HG03432 (cell line): ENCODE data around the gene ZNF333.

Experiments
- ATAC-seq: cut with Tn5 transposase; IDR thresholded peaks from one replicate; pipeline ENCODE4 v1.9.1; 2021; ENCODE audit warnings: mild to moderate bottlenecking, moderate library complexity; ENCODE audit not compliant: unreplicated experiment

The ZNF333 gene

DNA sequence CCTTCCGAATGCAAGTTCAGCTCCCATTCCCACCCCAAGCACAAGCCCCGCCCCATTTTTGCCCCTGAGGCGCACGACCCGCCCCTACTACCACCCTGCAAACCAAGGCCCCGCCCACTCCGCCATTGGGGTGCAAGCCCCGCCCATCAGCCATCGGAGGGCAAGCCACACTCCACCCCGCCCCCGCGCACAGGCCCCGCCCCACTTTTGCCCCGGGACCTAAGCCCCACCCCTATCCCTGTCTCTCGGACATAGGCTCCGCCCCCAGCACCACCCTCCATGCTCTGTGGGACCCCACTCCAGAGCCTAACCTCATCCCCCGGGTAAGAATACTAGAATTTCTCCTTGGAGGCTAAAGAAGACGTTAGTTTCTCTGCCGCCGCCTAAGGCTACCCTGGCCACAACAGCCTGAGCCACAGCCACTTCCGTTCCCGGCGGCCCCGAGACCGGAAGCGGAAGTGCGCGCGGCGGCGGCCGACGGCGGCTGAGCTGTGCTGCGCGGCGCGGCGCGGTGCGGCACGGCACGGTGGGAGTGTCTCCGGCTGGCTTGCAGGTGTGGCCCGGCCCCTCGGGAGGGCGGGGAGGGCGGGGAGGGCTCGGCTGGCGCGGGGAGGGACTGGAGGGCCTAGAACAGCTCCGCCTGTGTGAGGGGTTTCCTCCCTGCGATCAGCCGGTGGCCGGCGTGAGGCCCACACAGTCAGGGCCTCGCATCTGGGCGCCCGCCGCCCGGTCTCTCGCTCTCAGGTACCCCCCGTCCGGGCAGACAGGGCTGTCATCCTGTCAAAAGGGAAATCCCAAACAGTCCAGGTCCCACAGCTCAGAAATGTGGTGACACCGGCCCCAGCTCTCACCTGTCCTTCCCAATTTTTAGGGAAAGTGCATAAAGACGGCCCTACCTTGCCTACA is at the start of gene ZNF333:
Gene ZNF333 (plus strand): TSS at position 451 of the 906 bp plus-strand sequence. CDS start 3,444 bp downstream, outside the sequence.
- peak; percentile 92 for ATAC-seq

DNA sequence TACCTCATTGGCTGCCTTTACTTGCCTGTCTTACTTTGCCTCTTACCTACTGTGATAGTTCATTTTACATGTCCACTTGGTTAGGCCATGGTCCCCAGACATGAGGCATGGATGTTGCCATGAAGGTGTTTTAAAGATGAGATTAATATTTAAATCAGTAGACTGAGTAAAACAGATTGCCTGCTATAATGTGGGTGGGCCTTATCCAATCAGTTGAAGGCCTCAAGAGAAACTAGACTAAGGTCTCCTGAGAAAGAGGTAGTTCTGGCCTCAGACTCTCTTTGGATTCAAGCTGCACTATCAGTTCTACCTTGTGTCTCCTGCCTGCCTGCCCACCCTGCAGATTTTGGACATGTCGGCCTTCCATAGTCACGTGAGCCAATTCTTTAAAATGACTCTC is 41.3 kb upstream of the ZNF333 start:
- ATAC-seq: no peak

DNA sequence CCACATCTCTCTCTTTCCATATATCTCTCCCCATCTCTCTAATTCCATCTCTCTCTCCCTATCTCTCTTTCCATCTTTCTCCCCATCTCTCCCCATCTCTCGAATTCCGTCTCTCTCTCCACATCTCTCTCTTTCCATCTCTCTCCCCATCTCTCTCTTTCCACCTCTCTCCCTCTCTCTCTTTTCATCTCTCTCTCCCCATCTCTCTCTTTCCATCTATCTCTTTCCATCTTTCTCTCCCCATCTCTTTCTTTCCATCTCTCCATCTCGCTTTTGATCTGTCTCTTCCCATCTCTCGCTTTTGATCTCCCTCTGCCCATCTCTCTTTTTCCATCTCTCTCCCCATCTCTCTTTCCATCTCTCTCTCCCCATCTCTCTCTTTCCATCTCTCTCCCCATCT is 40.8 kb upstream of the ZNF333 start:
- ATAC-seq: no peak

DNA sequence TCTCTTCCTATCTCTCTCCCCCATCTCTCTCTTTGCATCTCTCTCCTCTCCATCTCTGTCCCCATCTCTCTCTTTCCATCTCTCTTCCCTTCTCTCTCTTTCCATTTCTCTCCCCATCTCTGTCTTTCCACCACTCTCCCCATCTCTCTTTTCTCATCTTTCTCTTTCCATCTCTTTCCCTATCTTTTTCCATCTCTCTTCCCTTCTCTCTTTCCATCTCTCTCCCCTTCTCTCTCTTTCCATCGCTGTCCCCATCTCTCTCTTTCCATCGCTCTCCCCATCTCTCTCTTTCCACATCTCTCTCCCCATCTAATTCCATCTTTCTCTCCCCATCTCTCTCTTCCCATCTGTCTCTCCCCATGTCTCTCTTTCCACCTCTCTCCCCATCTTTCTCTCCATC is 39.7 kb upstream of the ZNF333 start:
- ATAC-seq: no peak

DNA sequence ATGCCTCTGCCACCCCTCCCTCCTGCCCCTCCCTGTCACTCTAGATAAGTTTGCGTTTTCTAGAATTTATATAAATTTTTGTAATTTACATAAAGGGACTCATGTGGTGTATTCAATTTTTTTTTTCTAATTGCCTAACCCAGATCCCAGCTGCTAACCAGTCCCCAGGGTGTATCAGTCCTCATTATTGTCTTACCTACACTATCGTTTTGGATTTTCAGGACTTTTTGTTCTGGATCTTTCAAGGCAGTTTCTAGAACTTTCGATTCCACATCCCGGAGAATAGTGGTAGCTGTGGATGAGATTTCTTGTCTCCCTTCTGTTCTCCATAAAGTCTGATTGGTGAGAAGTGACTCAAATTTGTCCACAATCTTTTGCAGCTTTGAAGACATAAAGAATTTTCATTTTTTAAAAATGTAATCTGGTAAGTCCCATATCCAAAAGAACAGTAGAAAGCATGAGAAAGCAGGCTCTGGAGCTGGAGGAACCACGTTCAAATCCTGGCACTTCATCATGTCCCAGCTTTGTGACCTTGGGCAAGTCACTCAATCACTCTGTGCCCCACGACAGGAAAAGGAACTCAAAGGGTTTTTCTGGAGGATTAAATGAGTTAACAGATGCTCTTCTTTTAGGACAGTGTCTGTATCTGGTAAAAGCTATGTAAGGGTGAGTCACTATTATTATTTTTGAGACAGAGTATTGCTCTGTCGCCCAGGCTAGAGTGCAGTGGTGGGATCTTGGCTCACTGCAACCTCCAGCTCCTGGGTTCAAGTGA is 34.9 kb upstream of the ZNF333 start:
- ATAC-seq: no peak

DNA sequence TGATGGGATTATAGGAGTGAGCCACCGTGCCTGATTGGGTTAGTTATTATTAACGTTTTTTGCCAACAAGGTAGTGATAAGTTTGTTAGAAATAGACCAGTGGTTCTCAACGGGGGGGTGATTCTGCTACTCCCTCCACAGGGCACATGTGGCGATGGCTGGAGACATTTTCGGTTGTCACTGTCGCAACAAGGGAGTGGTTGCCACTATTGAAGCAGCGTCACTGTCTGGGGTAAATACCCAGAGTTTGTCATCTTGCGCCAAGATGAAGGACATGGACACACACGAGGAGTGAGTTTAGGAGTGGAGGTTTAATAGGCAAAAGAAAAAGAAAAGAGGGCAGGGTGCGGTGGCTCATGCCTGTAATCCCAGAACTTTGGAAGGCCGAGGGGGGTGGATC is 34.1 kb upstream of the ZNF333 start:
- no peak for ATAC-seq

DNA sequence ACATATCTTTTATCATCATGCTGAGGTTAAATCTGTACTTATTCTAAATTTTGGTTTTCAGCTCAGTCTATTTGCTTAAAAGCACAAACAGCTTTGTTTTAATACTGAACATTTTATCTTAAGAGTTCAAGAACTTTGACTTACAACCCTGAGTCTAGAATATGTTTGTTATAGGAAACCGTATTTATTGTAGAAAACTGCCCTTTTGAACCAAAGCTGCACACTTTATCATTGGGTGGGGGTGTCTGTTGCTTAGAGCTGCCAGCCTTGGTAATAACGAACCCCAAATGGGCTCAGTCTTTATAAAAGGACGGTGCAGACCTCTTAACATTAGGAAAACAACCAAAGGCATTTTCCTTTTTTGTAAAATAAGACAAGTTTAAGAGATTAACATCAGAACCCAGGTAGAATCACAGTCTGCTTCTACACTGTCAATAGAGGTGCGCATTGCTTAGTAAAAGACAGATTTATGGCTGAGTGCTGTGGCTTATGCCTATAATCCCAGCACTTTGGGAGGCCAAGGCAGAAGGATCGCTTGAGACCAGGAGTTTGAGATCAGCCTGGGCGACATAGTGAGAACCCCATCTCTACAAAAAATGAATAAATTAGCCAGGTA is 29.9 kb upstream of the ZNF333 start:
- ATAC-seq: no peak

DNA sequence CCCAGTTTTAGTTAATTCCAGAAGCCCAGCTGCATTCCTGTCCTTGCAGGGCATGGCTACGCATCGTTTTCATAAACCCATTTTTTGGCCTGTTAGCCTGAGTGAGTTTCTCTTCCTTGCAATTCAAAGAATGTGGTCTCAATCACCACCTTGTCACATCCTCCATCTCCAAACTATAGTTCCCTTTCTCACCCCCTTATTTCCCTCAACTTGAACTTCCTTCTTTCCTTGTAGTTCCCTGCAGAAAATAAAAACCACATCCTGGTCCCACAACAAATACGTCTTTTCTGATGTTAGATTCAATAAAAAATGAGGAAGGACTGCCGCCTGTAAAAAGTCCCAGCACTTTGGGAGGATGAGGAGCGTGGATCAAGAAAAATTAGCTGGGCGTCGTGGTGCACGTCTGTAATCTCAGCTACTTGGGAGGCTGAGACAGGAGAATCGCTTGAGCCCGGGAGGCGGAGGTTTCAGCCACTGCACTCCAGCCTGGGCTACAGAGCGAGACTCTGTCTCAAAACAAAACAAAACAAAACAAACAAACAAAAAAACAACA is 28.4 kb upstream of the ZNF333 start:
- ATAC-seq: no peak

DNA sequence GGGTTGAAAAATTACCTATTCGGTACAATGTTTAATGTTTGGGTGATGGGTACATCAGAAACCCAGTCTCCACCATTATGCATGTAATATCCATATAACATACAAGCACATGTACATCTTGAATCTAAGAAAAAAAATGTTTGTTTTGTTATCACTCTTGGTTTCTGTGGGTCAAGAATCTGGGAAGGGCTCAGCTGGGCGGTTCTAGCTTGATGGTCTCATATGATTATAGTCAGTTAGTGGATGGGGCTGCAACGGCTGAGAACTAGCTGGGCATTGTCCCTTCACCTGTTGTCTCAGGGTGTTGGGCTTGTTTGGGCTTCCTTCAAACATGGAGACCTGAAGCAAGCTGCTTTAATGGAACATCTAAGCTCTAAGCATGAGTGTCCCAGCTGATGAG is 19.9 kb upstream of the ZNF333 start:
- ATAC-seq: no peak

DNA sequence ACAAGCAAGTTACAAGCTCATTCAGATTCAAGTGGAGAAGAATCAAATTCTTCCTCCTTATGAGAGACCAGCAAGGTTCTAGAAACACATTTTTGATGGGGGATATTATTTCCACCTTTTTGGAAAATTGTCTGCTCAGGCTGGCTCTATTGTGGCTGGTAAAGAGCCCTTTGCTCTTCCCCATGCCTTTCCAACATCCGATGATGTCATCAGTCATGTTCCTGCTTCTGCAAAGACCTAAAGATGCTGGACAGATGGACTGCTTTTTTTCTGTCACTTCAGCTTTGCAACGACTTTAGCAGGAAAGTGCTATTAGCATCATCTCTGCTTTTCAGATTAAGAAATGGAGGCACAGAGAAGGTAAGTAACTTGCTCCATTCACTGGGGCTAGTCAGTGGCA is 19.4 kb upstream of the ZNF333 start:
- no peak for ATAC-seq

DNA sequence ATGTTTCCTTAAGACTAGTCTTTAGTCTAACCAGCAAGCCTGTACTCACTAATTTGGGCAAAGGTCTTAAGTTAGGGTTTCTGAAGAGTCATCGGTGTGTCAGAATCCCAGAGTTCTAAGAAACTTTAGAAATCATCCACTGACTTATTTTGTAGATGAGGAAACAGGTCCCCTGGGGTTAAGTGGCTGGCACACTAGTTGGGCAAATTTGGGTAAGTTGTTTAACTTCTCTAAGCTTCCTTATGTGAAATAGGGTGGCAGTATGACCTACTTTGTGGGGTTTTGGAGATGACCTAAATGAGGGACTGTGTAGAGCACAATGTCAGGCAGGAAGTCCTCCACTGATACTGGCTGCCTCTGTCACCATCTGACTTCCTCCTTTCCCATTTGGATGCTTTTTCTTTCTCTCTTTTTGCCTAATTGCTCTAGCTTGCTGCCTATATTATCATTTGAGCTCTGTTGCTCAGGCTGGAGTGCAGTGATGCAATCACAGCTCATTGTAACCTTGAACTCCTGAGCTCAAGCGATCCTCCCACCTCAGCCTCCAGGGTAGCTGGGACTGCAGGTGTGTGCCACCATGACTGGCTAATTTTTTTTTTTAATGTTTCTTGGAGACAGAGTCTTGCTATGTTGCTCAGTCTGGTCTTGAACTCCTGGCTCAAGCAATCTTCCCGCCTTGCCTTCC is 17.5 kb upstream of the ZNF333 start:
- ATAC-seq: no peak

DNA sequence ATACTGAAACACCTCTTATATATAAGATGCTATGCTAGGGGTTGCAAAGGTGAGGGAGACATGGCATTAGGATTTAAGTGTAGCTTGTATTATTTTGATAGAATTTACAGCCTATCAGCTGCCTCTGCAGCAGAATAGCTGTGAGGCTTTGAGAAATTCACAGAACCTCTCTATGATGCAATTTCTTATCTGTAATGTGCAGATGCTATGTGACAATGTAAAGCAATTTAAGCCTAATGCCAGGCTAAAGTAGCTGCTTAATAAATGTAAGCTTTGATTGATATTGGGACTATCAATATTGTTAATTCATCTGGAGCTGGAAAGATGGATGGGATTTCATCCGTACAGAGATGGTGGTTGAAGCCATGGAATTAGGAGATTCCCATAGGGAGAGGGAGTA is 16.8 kb upstream of the ZNF333 start:
- no peak for ATAC-seq

DNA sequence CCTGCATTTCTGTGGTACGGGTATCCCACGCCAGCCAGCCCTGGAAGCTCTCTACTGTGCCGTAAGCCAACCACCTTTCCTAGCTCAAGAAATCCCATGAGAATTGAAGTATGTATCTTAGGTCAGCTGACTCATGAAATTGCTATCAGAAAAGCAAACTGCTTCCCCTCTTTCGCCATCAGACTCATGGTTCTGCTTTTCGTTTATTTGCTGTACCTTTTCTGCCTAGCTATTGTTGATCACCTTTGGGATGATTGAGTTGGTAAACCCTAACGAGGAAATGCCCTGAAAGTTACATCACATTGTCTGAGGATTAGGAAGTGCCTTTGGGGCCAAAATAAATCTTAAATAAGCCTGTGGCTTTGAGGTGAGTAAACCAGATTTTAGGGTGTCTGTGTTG is 15.1 kb upstream of the ZNF333 start, which contains the start of gene ADGRE3:
Gene ADGRE3 (minus strand): TSS at position 81 of the 400 bp plus-strand sequence. CDS start 74 bp downstream, at position 7.
- no peak for ATAC-seq

DNA sequence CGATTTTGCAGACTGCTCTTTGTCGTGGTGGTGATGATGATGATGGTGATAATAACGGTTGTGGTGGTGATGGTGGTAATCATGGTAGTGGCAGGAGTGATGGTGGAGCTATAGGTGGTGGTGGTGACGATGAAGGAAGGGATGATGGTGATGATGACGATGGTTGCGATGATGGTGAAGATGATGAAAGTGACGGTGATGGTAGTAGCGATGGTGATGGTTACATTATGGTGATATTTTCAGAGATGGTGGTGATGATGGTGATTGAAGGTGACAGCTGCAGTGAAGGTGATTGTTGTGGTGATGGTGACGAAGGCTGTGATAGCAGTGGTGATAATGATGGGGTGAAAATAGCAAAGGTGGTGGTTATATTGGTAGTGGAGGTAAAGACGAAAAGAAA is 13.1 kb upstream of the ZNF333 start:
- ATAC-seq: no peak

DNA sequence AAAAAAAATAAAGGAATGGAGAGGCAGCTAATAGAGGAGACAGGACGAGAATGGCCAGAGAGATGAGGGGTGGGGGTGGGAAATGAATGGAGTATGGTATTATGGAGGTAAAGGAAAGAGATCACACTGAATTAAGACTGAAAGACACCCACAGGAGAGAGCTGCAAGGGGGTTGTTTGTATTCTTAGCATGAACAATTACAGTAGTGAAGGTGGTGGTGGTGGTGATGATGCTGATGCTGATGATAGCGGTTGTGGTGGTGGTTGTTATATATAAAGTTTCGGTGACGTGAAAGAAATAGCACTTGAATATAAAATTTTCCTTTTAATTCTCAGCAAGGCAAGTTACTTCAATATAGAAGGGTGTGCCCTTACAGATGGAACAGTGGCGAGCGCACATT is 12.4 kb upstream of the ZNF333 start:
- ATAC-seq: no peak

DNA sequence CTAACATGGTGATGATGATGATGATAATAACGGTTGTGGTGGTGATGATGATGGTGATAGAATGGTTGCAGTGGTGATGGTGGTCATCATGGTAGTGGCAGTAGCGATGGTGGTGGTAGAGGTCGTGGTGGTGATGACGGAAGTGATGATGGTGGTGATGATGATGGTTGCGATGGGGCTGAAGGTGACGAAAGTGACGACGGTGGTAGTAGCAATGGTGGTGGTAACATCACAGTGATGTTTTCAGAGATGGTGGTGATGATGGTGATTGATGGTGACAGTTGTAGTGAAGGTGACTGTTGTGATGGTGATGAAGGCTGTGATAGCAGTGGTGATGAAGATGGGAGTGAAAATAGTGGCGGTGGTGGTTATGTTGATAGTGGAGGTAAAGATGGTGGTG is 11.6 kb upstream of the ZNF333 start:
- no peak for ATAC-seq

DNA sequence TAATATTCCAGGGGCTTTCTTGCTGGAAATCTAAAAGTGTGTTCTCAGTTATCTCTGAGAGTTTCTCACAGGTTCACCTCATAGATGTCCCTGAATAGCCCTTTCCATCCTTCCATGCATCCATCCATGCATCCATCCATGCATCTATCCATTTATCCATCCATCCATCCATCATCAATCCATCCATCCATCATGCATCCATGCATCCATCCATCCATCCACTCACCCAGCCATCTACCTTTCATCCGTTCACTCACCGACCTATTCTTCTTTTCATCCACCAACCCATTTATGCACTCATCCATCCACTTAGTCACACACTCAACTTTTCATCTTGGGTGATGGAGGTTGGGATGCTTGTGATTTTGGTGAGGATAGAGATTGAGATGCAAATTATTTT is 7.8 kb upstream of the ZNF333 start:
- no peak for ATAC-seq

DNA sequence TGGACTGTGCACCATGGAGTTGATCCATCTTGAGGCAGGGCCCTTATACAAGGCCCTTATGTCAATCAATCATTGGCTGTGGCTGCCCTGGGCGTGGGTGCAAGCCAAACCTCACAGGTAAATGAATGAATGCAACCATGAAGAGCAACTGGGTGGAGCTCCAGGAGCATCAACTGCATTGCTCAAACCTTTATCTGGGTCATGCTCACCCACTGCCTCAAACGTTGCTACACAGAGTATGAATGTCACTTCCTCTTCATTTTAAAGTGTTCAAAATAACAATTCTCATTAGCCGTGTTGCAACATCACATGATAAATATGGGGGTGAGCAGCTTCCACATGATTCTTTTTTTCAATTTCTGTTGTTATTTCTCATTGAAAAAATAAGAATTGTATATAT is 6.4 kb upstream of the ZNF333 start:
- no peak for ATAC-seq

DNA sequence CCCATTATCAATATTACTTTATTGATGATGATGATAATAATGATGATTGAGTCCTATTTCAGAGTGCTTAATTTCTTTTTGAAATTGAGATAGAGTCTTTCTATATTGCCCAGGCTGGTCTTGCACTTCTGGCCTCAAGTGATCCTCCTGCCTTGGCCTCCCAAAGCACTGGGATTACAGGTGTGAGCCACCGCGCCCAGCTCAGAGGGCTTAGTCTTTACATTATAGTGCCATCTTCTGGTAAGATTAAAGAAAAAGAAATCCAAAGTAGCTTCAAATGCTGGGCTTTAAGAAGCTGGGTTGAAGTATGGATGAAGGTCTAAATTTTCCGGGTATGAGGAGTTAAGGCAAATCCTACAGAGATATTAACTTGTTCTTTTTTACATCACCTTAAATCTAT is 3.4 kb upstream of the ZNF333 start:
- no peak for ATAC-seq

DNA sequence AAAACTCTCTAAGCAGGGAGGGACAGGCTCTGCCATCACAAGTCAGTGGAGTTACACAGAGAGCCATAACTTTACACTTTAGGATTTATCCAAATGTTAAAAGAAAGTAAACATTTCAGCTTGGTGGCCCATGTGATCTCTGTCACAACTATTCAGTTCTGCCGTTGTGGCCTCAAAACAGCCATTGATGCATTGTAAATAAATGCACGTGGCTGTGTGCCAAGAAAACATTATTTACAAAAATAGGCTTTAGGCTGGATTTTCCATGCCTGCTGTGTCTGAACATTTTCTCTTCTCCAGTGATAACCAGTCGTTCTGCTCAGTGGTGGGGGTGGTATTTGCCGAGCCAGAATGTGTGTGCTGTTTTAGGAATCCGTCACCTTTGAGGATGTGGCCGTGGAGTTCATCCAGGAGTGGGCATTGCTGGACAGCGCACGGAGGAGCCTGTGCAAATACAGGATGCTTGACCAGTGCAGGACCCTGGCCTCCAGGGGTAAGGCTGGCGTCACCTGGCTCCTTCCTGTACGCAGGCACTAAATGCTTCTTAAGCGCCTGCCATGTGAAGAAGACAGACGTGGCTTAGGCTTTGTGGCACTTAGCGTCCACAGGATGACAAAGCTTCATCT is 4.9 kb downstream of the ZNF333 start:
- no peak for ATAC-seq
